Measurements from ENCODE around the gene HMGCS1.
"Not testable (repeated sequence)": the region's sequence is repeated elsewhere in the genome, so short reads cannot be mapped to it uniquely, and the experiment has no call there.

HMGCS1 gene

DNA sequence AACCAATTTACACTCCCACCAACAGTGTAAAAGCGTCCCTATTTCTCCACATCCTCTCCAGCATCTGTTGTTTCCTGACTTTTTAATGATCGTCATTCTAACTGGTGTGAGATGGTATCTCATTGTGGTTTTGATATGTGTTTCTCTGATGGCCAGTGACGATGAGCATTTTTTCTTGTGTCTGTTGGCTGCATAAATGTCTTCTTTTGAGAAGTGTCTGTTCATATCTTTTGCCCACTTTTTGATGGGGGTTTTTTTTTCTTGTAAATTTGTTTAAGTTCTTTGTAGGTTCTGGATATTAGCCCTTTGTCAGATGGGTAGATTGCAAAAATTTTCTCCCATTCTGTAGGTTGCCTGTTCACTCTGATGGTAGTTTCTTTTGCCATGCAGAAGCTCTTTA lies 10.3 kb upstream of the HMGCS1 start:
- DNase-seq (ENCODE audit: low spot score); H2BK120ac ChIP-seq (ENCODE audit: low read depth, low read length); H4K8ac ChIP-seq (ENCODE audit: low read depth, low read length); H3K4me1 ChIP-seq (ENCODE audit: control insufficient read depth in 2 of 2, insufficient read depth in 1 of 2, low read depth in 1 of 2, low read length in 2 of 2); H2AFZ ChIP-seq (ENCODE audit: low read length); H3K4me2 ChIP-seq (ENCODE audit: insufficient read depth, low read length, poor library complexity, severe bottlenecking); H3K4ac ChIP-seq (ENCODE audit: low read length); H3K18ac ChIP-seq (ENCODE audit: low read length); H4K91ac ChIP-seq (ENCODE audit: low read depth, low read length, poor library complexity); H3K79me1 ChIP-seq (ENCODE audit: low read depth, low read length); H3K9ac ChIP-seq (ENCODE audit: low read depth, low read length, poor library complexity); H3K14ac ChIP-seq (ENCODE audit: low read length); H2AK5ac ChIP-seq (ENCODE audit: low read depth, low read length); H3K27ac ChIP-seq (replicated peaks; ENCODE audit: low read length); H2BK5ac ChIP-seq (ENCODE audit: low read length); H3K9me3 ChIP-seq (replicated peaks in 1 of 2; ENCODE audit: control insufficient read depth in 2 of 2, insufficient read depth in 1 of 2, low read depth in 1 of 2, low read length in 2 of 2); H2BK12ac ChIP-seq (ENCODE audit: low read length); H3K4me3 ChIP-seq (ENCODE audit: low read length in 2 of 2); H3K36me3 ChIP-seq (replicated peaks in 1 of 2; ENCODE audit: control insufficient read depth in 2 of 2, insufficient read depth in 2 of 2, low read length in 2 of 2); H3K23ac ChIP-seq (ENCODE audit: low read depth, low read length, poor library complexity); H2BK15ac ChIP-seq (ENCODE audit: low read length); H3K27me3 ChIP-seq (ENCODE audit: control insufficient read depth in 3 of 3, insufficient read depth in 3 of 3, low read depth in 1 of 3, low read length in 3 of 3): not testable (repeated sequence)
- no CpG with 5 or more reads among the region's 3 CpGs for WGBS, 2 donors (ENCODE audit: extremely low coverage in 2 of 2, insufficient read length in 2 of 2, insufficient replicate concordance in 1 of 2)

DNA sequence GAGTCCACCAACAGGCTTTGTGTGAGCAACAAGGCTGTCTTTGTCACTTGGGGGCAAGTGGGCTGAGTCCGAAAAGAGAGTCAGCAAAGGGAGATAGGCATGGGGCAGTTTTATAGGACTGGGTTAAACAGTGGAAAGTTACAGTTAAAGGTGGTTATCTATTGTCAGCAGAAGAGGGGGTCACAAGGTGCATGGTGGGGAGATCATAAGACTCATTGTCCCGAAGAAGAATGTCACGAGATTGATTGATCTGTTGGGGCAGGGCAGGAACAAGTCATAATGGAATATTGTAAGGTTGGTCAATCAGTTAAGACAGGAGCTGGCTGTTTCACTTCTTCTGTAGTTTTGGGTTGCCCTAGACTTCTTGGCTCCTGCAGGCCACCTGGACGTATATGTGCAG lies 7.6 kb upstream of the HMGCS1 start:
- Histone ChIP-seq H3K4ac (ENCODE audit: low read length) (no peak overlapping the region), H2AK5ac (ENCODE audit: low read depth, low read length) (no peak overlapping the region), H2BK5ac (ENCODE audit: low read length) (no peak overlapping the region), H3K9me3 (replicated peaks in 1 of 2; ENCODE audit: control insufficient read depth in 2 of 2, insufficient read depth in 1 of 2, low read depth in 1 of 2, low read length in 2 of 2) (no peaks in the 10 kb centered on the region), H2AFZ (ENCODE audit: low read length) (no peak overlapping the region), H3K79me1 (ENCODE audit: low read depth, low read length) (no peaks in the 10 kb centered on the region), H3K23ac (ENCODE audit: low read depth, low read length, poor library complexity) (no peak overlapping the region), H2BK12ac (ENCODE audit: low read length) (peak overlapping the region; percentile 58), H3K9ac (ENCODE audit: low read depth, low read length, poor library complexity) (no peak overlapping the region), H3K4me3 (ENCODE audit: low read length in 2 of 2) (no peak overlapping the region), H3K27ac (replicated peaks; ENCODE audit: low read length) (no peak overlapping the region), H4K8ac (ENCODE audit: low read depth, low read length) (no peak overlapping the region), H4K91ac (ENCODE audit: low read depth, low read length, poor library complexity) (no peak overlapping the region), H2BK15ac (ENCODE audit: low read length) (no peak overlapping the region), H3K4me2 (ENCODE audit: insufficient read depth, low read length, poor library complexity, severe bottlenecking) (no peak overlapping the region), H3K4me1 (ENCODE audit: control insufficient read depth in 2 of 2, insufficient read depth in 1 of 2, low read depth in 1 of 2, low read length in 2 of 2) (no peaks in the 10 kb centered on the region), H3K18ac (ENCODE audit: low read length) (no peak overlapping the region), H3K27me3 (ENCODE audit: control insufficient read depth in 3 of 3, insufficient read depth in 3 of 3, low read depth in 1 of 3, low read length in 3 of 3) (no peaks in the 10 kb centered on the region), H3K36me3 (replicated peaks in 1 of 2; ENCODE audit: control insufficient read depth in 2 of 2, insufficient read depth in 2 of 2, low read length in 2 of 2) (no peaks in the 10 kb centered on the region), H3K14ac (ENCODE audit: low read length) (no peak overlapping the region), H2BK120ac (ENCODE audit: low read depth, low read length) (no peak overlapping the region)
- WGBS, 2 donors (ENCODE audit: extremely low coverage in 2 of 2, insufficient read length in 2 of 2, insufficient replicate concordance in 1 of 2), result no CpG with 5 or more reads among the region's 4 CpGs
- DNase-seq (ENCODE audit: low spot score), result no peak

DNA sequence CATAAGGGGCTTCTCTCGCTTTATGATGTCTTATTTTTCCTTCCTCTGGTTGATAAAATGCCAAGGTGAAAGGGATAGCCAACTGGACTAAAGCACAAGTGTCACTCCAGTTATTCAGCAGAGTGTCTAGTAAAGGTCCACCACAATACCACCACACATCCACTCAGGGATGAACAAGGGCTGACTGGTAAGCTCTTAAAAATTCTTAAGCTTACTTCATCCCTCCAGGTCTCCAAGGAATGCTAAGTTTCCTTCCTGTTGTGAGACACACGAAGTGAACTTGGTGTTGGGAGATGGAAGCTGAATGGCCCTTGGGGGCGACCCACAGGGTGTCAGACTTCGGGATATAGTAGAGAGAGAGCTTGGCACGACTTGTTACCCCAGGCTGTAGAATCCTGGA lies 3.2 kb upstream of the HMGCS1 start:
- H3K4me2 ChIP-seq (ENCODE audit: insufficient read depth, low read length, poor library complexity, severe bottlenecking), result no peak overlapping the region
- H3K9me3 ChIP-seq (replicated peaks in 1 of 2; ENCODE audit: control insufficient read depth in 2 of 2, insufficient read depth in 1 of 2, low read depth in 1 of 2, low read length in 2 of 2), result no peaks in the 10 kb centered on the region
- no peak overlapping the region for H2BK15ac ChIP-seq (ENCODE audit: low read length)
- peaks cover 3 to 10% of the 10 kb centered on the region in 2 donors for H3K36me3 ChIP-seq (replicated peaks in 1 of 2; ENCODE audit: control insufficient read depth in 2 of 2, insufficient read depth in 2 of 2, low read length in 2 of 2)
- H3K9ac ChIP-seq (ENCODE audit: low read depth, low read length, poor library complexity), result no peak overlapping the region
- no peak overlapping the region for H2AK5ac ChIP-seq (ENCODE audit: low read depth, low read length)
- H3K4me3 ChIP-seq (ENCODE audit: low read length in 2 of 2), result no peak overlapping the region
- H2AFZ ChIP-seq (ENCODE audit: low read length), result no peak overlapping the region
- no peak overlapping the region for H3K18ac ChIP-seq (ENCODE audit: low read length)
- H3K4ac ChIP-seq (ENCODE audit: low read length), result no peak overlapping the region
- H2BK5ac ChIP-seq (ENCODE audit: low read length), result no peak overlapping the region
- H3K27me3 ChIP-seq (ENCODE audit: control insufficient read depth in 3 of 3, insufficient read depth in 3 of 3, low read depth in 1 of 3, low read length in 3 of 3), result no peaks in the 10 kb centered on the region
- H3K79me1 ChIP-seq (ENCODE audit: low read depth, low read length), result no peaks in the 10 kb centered on the region
- H2BK120ac ChIP-seq (ENCODE audit: low read depth, low read length), result no peak overlapping the region
- H4K91ac ChIP-seq (ENCODE audit: low read depth, low read length, poor library complexity), result no peak overlapping the region
- H3K27ac ChIP-seq (replicated peaks; ENCODE audit: low read length), result no peak overlapping the region
- no peak overlapping the region for H3K23ac ChIP-seq (ENCODE audit: low read depth, low read length, poor library complexity)
- H3K14ac ChIP-seq (ENCODE audit: low read length), result no peak overlapping the region
- WGBS, 2 donors (ENCODE audit: extremely low coverage in 2 of 2, insufficient read length in 2 of 2, insufficient replicate concordance in 1 of 2), result no CpG with 5 or more reads among the region's 5 CpGs
- DNase-seq (ENCODE audit: low spot score), result no peak
- peaks cover 4 to 12% of the 10 kb centered on the region in 2 donors for H3K4me1 ChIP-seq (ENCODE audit: control insufficient read depth in 2 of 2, insufficient read depth in 1 of 2, low read depth in 1 of 2, low read length in 2 of 2)
- no peak overlapping the region for H2BK12ac ChIP-seq (ENCODE audit: low read length)
- H4K8ac ChIP-seq (ENCODE audit: low read depth, low read length), result no peak overlapping the region

DNA sequence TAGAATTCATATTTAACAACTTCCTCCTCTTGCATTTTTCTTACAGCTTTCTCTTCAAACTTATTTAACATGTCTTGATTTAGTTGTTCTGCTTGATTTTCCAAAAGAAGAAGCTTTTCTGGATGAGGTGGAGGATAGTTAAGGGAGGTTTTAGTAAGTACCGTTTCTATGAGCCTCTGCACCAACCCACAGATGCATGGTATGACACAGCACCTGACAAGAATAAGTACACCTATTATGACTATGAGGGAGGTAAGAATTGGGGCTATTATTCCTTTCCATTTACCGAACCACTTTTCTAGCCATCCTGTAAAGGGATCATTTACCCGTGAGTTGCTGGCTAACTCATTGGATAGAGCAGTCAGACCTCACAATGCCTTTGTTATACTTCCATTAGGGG lies 2.5 kb upstream of the HMGCS1 start:
- H3K18ac ChIP-seq (ENCODE audit: low read length), result no peak overlapping the region
- no peaks in the 10 kb centered on the region for H3K27me3 ChIP-seq (ENCODE audit: control insufficient read depth in 3 of 3, insufficient read depth in 3 of 3, low read depth in 1 of 3, low read length in 3 of 3)
- no peaks in the 10 kb centered on the region for H3K79me1 ChIP-seq (ENCODE audit: low read depth, low read length)
- no peak overlapping the region for H2BK5ac ChIP-seq (ENCODE audit: low read length)
- WGBS, 2 donors (ENCODE audit: extremely low coverage in 2 of 2, insufficient read length in 2 of 2, insufficient replicate concordance in 1 of 2), result no CpG with 5 or more reads among the region's 3 CpGs
- H4K91ac ChIP-seq (ENCODE audit: low read depth, low read length, poor library complexity), result no peak overlapping the region
- DNase-seq (ENCODE audit: low spot score), result no peak
- no peak overlapping the region for H3K4me3 ChIP-seq (ENCODE audit: low read length in 2 of 2)
- peaks cover 5 to 18% of the 10 kb centered on the region in 2 donors for H3K36me3 ChIP-seq (replicated peaks in 1 of 2; ENCODE audit: control insufficient read depth in 2 of 2, insufficient read depth in 2 of 2, low read length in 2 of 2)
- no peak overlapping the region for H2AFZ ChIP-seq (ENCODE audit: low read length)
- no peak overlapping the region for H3K27ac ChIP-seq (replicated peaks; ENCODE audit: low read length)
- H3K4ac ChIP-seq (ENCODE audit: low read length), result no peak overlapping the region
- H3K9me3 ChIP-seq (replicated peaks in 1 of 2; ENCODE audit: control insufficient read depth in 2 of 2, insufficient read depth in 1 of 2, low read depth in 1 of 2, low read length in 2 of 2), result no peaks in the 10 kb centered on the region
- peaks cover 4 to 12% of the 10 kb centered on the region in 2 donors for H3K4me1 ChIP-seq (ENCODE audit: control insufficient read depth in 2 of 2, insufficient read depth in 1 of 2, low read depth in 1 of 2, low read length in 2 of 2)
- H4K8ac ChIP-seq (ENCODE audit: low read depth, low read length), result no peak overlapping the region
- H2BK12ac ChIP-seq (ENCODE audit: low read length), result no peak overlapping the region
- no peak overlapping the region for H3K4me2 ChIP-seq (ENCODE audit: insufficient read depth, low read length, poor library complexity, severe bottlenecking)
- H3K9ac ChIP-seq (ENCODE audit: low read depth, low read length, poor library complexity), result no peak overlapping the region
- no peak overlapping the region for H2BK15ac ChIP-seq (ENCODE audit: low read length)
- no peak overlapping the region for H2BK120ac ChIP-seq (ENCODE audit: low read depth, low read length)
- H3K14ac ChIP-seq (ENCODE audit: low read length), result no peak overlapping the region
- H3K23ac ChIP-seq (ENCODE audit: low read depth, low read length, poor library complexity), result no peak overlapping the region
- H2AK5ac ChIP-seq (ENCODE audit: low read depth, low read length), result no peak overlapping the region
